ENCODE results near the gene PALB2. TPM values are rescaled to one million over a fixed set of nuclear protein-coding genes. Genes with fewer than 3 reads are reported as not detected.

The PALB2 gene
- total RNA-seq, 4 donors from 2014 or later = 6.9 to 13.3 (median 8.6) TPM

- no peak for DNase-seq (ENCODE audit: extremely low spot score)
- Histone ChIP-seq H3K4me1 (peaks cover 12 to 21% (median 18%) of the 10 kb centered on the region in 4 donors), H3K27ac (replicated peaks in 1 of 4) (no peak overlapping the region), H3K9me3 (no peaks in the 10 kb centered on the region), H3K36me3 (peaks cover 0 to 61% (median 40%) of the 10 kb centered on the region in 4 donors), H3K4me3 (no peak overlapping the region), H3K27me3 (no peaks in the 10 kb centered on the region)
- WGBS = 81% methylated on average over 1 of the region's 1 CpG
- TF ChIP-seq CTCF (IDR thresholded peaks at IDR 0.05) (no peak), POLR2AphosphoS5 (IDR thresholded peaks at IDR 0.05) (no peak), POLR2A (IDR thresholded peaks at IDR 0.05; ENCODE audit: low read depth) (no peak), EP300 (IDR thresholded peaks at IDR 0.05) (no peak)
- intact Hi-C loops (cut with DNase I) = no loop called here
Measured at GRCh38 chr16:23682181-23682580, 41.1 kb upstream of the PALB2 start.

- intact Hi-C loops (cut with DNase I) = no loop called here
- Histone ChIP-seq H3K36me3 (peaks cover 0 to 45% (median 27%) of the 10 kb centered on the region in 4 donors), H3K4me1 (peaks cover 12 to 21% (median 18%) of the 10 kb centered on the region in 4 donors), H3K27ac (replicated peaks in 1 of 4) (no peak overlapping the region), H3K9me3 (no peaks in the 10 kb centered on the region), H3K27me3 (no peaks in the 10 kb centered on the region), H3K4me3 (no peak overlapping the region)
- 40% methylated on average over 6 of the region's 6 CpGs for WGBS
- DNase-seq (ENCODE audit: extremely low spot score) = no peak
- TF ChIP-seq EP300 (IDR thresholded peaks at IDR 0.05) = no peak
- no peak for TF ChIP-seq CTCF (IDR thresholded peaks at IDR 0.05)
- no peak for TF ChIP-seq POLR2AphosphoS5 (IDR thresholded peaks at IDR 0.05)
- no peak for TF ChIP-seq POLR2A (IDR thresholded peaks at IDR 0.05; ENCODE audit: low read depth)
Measured at GRCh38 chr16:23679986-23680336, 38.9 kb upstream of the PALB2 start.

GRCh38 chr16:23679274-23679985, 38.3 kb upstream of the PALB2 start:
- intact Hi-C loops (cut with DNase I) = no loop called here
- TF ChIP-seq CTCF (IDR thresholded peaks at IDR 0.05) = no peak
- no peak for TF ChIP-seq POLR2AphosphoS5 (IDR thresholded peaks at IDR 0.05)
- TF ChIP-seq POLR2A (IDR thresholded peaks at IDR 0.05; ENCODE audit: low read depth) = no peak
- no peak for TF ChIP-seq EP300 (IDR thresholded peaks at IDR 0.05)
- WGBS = 8% methylated on average over 22 of the region's 24 CpGs
- H3K4me1 ChIP-seq = peaks cover 12 to 21% (median 18%) of the 10 kb centered on the region in 4 donors
- DNase-seq (ENCODE audit: extremely low spot score) = no peak
- H3K9me3 ChIP-seq = no peaks in the 10 kb centered on the region
- no peak overlapping the region for H3K27ac ChIP-seq (replicated peaks in 1 of 4)
- H3K4me3 ChIP-seq = peak overlapping the region; percentile 52 to 61 (median 58)
- H3K36me3 ChIP-seq = peaks cover 0 to 47% (median 26%) of the 10 kb centered on the region in 4 donors
- no peaks in the 10 kb centered on the region for H3K27me3 ChIP-seq

- Histone ChIP-seq H3K36me3 (peaks cover 0 to 47% (median 23%) of the 10 kb centered on the region in 4 donors), H3K4me1 (peaks cover 12 to 21% (median 18%) of the 10 kb centered on the region in 4 donors), H3K27me3 (no peaks in the 10 kb centered on the region), H3K9me3 (no peaks in the 10 kb centered on the region), H3K4me3 (peak within 1 kb of the TSS; percentile 52 to 61 (median 58)), H3K27ac (replicated peaks in 1 of 4) (peak within 1 kb of the TSS in 1 of 4 donors; percentile 13)
- TF ChIP-seq POLR2A (IDR thresholded peaks at IDR 0.05; ENCODE audit: low read depth) (no peak), EP300 (IDR thresholded peaks at IDR 0.05) (no peak), POLR2AphosphoS5 (IDR thresholded peaks at IDR 0.05) (peak in 1 of 2 donors; percentile 64), CTCF (IDR thresholded peaks at IDR 0.05) (peak; percentile 21 to 36 (median 35))
- no peak for DNase-seq (ENCODE audit: extremely low spot score)
- WGBS = 4% methylated on average over 23 of the region's 75 CpGs
- intact Hi-C loops (cut with DNase I) = no loop called here
Measured at GRCh38 chr16:23678430-23679273, 37.5 kb upstream of the PALB2 start, which contains the start of gene PLK1. TSS of gene PLK1 (plus strand) at chr16:23678889. CDS start at chr16:23678933, 44 bp downstream.
